ENCODE data around the gene HIVEP3.

- no peak for TF ChIP-seq POLR2A (IDR thresholded peaks at IDR 0.05; ENCODE audit: low read depth)
- TF ChIP-seq CTCF (IDR thresholded peaks at IDR 0.05), result no peak
- no peak for TF ChIP-seq EP300 (IDR thresholded peaks at IDR 0.05)
- peak; percentile 18 to 55 for TF ChIP-seq POLR2AphosphoS5 (IDR thresholded peaks at IDR 0.05)
Measured at GRCh38 chr1:41739061-41739955, 179.4 kb downstream of the HIVEP3 start.
